K562 (cell line): ENCODE results near the gene KAZN. TPM values are rescaled to one million over a fixed set of nuclear protein-coding genes. Genes with fewer than 3 reads are reported as not detected.

ENCODE experiments used
- ARID1B ChIP-seq: fragments of 450-650 bp; IDR thresholded peaks from 2 replicates; pipeline ENCODE4 v1.6.1; 2016; ENCODE audit warnings: antibody characterized with exemption, mild to moderate bottlenecking, inconsistent platforms
- ATF1 ChIP-seq, 2 experiments: fragments of 450-650 bp in 1 of 2; IDR thresholded peaks; 2 replicates each; pipeline ENCODE4 v1.6.1; 2016; ENCODE audit warnings: missing compliant biosample characterization in 1 of 2, missing genetic modification characterization in 1 of 2
- CTBP1 ChIP-seq: fragments of 450-650 bp; IDR thresholded peaks from 2 replicates; pipeline ENCODE4 v1.6.1; 2016; ENCODE audit warnings: borderline replicate concordance
- CXXC5 ChIP-seq: fragments of 250-450 bp; sonication (Bioruptor Pico); IDR thresholded peaks from 2 replicates; pipeline ENCODE4 v1.8.0; 2022; ENCODE audit warnings: inconsistent platforms, mild to moderate bottlenecking, moderate library complexity
- HNRNPH1 ChIP-seq: fragments of 200-400 bp; formaldehyde crosslinking; optimal IDR thresholded peaks from 2 replicates; pipeline ENCODE3; 2017; ENCODE audit warnings: low read depth, mild to moderate bottlenecking, low read length, moderate library complexity
- LEF1 ChIP-seq: fragments of 450-650 bp; IDR thresholded peaks from 2 replicates; pipeline ENCODE4 v1.6.1; 2016; ENCODE audit warnings: mild to moderate bottlenecking
- MCM7 ChIP-seq, 2 experiments: fragments of 450-650 bp; IDR thresholded peaks; 2 replicates each; pipeline ENCODE4 v1.6.1; 2016 to 2018
- MIER1 ChIP-seq: fragments of 450-650 bp; IDR thresholded peaks from 2 replicates; pipeline ENCODE4 v1.6.1; 2016; ENCODE audit warnings: antibody characterized with exemption, mild to moderate bottlenecking, low read depth
- RCOR1 ChIP-seq, 2 experiments: IDR thresholded peaks; 2 replicates each; pipeline ENCODE4 v1.6.1; 2012; ENCODE audit warnings: low read depth in 2 of 2, low read length in 2 of 2, borderline replicate concordance in 1 of 2, improper control_type of control experiment in 1 of 2
- TRIM24 ChIP-seq, 2 experiments: fragments of 450-650 bp; IDR thresholded peaks; 2 replicates each; pipeline ENCODE4 v1.6.1; 2016
- ZNF239 ChIP-seq: fragments of 250-450 bp; sonication (Bioruptor Pico); IDR thresholded peaks from 2 replicates; pipeline ENCODE4 v1.4.0; 2020; ENCODE audit warnings: mild to moderate bottlenecking
- ZNF699 ChIP-seq: fragments of 250-450 bp; sonication (Bioruptor Pico); IDR thresholded peaks from 2 replicates; pipeline ENCODE4 v1.8.0; 2021; ENCODE audit warnings: mild to moderate bottlenecking, moderate library complexity; ENCODE audit not compliant: insufficient replicate concordance
- ZNF75A ChIP-seq: fragments of 450-650 bp; formaldehyde crosslinking; IDR thresholded peaks from 2 replicates; pipeline ENCODE4 v1.4.0; 2020; ENCODE audit warnings: mild to moderate bottlenecking
- polyA plus RNA-seq, 8 experiments: library from polyadenylated mRNA; depleted of rRNA in 4 of 8; stranded (reverse) in 5 of 8; unstranded in 3 of 8; fragments of >200 nt; fragmentation: Nextera tagmentation in 2 of 8; fragmentation: Illumina TruSeq in 1 of 8; extraction: Ambion mirVana in 2 of 8; extraction: Trizol in 1 of 8; gene quantifications; 2 replicates each; pipeline versions ENCODE4 v1.2.1 to v1.2.3, GENCODE V29; 2011 to 2014; ENCODE audit warnings: inconsistent platforms in 1 of 8, missing spikeins in 1 of 8
- total RNA-seq, 7 experiments: library from RNA; depleted of rRNA in 6 of 7; stranded (reverse); fragments of >200 nt in 6 of 7; fragmentation: Illumina TruSeq in 2 of 7; extraction: Trizol in 2 of 7; gene quantifications; 2 replicates each; pipeline versions ENCODE4 v1.2.1 to v1.2.3, GENCODE V29; 2011 to 2021; ENCODE audit warnings: low replicate concordance in 1 of 7
- TF ChIP-seq, protein P1 (sequence below), 2 experiments: IDR thresholded peaks in 1 of 2; conservative IDR thresholded peaks in 1 of 2; 2 replicates each; pipeline ENCODE4 v1.6.1; 2016; ENCODE audit warnings: low read depth in 2 of 2, mild to moderate bottlenecking in 1 of 2, missing compliant biosample characterization in 1 of 2, missing genetic modification characterization in 1 of 2, moderate library complexity in 1 of 2
- TF ChIP-seq, protein P2 (sequence below): sonication (generic); formaldehyde crosslinking; IDR thresholded peaks from 2 replicates; pipeline ENCODE4 v1.4.0; 2020; ENCODE audit warnings: mild to moderate bottlenecking, missing genetic modification reagents
- TF ChIP-seq, protein P3 (sequence below): fragments of 250-450 bp; sonication (Bioruptor Pico); IDR thresholded peaks from 2 replicates; pipeline ENCODE4 v1.4.0; 2020; ENCODE audit warnings: borderline replicate concordance
- TF ChIP-seq, protein P4 (sequence below): fragments of 450-650 bp; formaldehyde crosslinking; IDR thresholded peaks from 2 replicates; pipeline ENCODE4 v1.4.0; 2020; ENCODE audit warnings: mild to moderate bottlenecking, moderate library complexity

Gene KAZN
- total and polyA plus RNA-seq, 9 of the 15 experiments (the other 6 are each of a cell fraction or from before 2014, with no cell fraction given) = 2.1 to 21.6 (median 5.4) TPM

DNA sequence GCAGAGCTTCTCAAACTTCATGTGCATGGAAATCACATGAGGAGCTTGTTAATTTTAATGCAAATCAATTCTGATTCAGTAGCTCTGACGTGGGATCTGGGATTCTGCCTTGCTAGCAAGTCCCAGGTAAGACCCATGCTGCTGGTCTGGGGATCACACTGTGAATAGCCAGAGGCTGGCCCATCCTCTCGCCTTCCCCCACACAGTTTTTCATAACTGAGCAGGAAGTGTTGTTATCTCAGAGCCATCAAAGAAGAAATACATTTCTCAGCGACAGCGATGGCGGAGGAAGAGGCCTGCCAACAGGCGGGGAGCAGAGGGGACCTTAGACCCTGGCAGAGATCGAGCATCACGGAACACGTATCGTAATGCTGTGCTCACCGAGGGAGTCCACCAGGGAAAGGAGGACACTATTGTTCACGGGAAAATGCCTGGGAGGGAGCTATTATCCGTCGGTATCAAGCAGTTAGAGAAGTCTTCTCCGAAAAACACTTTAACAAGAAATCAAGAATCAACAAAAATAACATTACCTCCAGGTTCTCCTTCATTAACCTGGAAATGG lies 286.2 kb downstream of the KAZN start (continued):
- 0 out of 2 replicates have a peak, but pooled peaks have one; percentile 19 for TF ChIP-seq CXXC5 (CRISPR knock-in tag)
- peak; percentile 26; the same call in 1 of the 2 replicates for TF ChIP-seq ARID1B
- TF ChIP-seq TRIM24 (IDR thresholded peaks at IDR 0.05) = peak in 1 of 2 experiments; percentile 22; a peak in 1 of 4 replicates
- no peak for TF ChIP-seq HNRNPH1
- TF ChIP-seq, protein P1, sequence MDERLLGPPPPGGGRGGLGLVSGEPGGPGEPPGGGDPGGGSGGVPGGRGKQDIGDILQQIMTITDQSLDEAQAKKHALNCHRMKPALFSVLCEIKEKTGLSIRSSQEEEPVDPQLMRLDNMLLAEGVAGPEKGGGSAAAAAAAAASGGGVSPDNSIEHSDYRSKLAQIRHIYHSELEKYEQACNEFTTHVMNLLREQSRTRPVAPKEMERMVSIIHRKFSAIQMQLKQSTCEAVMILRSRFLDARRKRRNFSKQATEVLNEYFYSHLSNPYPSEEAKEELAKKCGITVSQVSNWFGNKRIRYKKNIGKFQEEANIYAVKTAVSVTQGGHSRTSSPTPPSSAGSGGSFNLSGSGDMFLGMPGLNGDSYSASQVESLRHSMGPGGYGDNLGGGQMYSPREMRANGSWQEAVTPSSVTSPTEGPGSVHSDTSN (CRISPR knock-in tag; IDR thresholded peaks at IDR 0.05; ENCODE audit: low read depth) = no peak
- TF ChIP-seq, protein P1 (tag; conservative IDR thresholded peaks at IDR 0.05; ENCODE audit: low read depth) = 0 out of 2 replicates have a peak, but pooled peaks have one; percentile 47
- TF ChIP-seq, protein P2, sequence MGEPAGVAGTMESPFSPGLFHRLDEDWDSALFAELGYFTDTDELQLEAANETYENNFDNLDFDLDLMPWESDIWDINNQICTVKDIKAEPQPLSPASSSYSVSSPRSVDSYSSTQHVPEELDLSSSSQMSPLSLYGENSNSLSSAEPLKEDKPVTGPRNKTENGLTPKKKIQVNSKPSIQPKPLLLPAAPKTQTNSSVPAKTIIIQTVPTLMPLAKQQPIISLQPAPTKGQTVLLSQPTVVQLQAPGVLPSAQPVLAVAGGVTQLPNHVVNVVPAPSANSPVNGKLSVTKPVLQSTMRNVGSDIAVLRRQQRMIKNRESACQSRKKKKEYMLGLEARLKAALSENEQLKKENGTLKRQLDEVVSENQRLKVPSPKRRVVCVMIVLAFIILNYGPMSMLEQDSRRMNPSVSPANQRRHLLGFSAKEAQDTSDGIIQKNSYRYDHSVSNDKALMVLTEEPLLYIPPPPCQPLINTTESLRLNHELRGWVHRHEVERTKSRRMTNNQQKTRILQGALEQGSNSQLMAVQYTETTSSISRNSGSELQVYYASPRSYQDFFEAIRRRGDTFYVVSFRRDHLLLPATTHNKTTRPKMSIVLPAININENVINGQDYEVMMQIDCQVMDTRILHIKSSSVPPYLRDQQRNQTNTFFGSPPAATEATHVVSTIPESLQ = no peak
- peak; percentile 27; the same call in 1 of the 2 replicates for TF ChIP-seq CTBP1
- 0 out of 2 replicates have a peak, but pooled peaks have one; percentile 24 for TF ChIP-seq ZNF75A (CRISPR knock-in tag)
- TF ChIP-seq ATF1 (CRISPR knock-in tag; IDR thresholded peaks at IDR 0.05) = no peak
- TF ChIP-seq ATF1 (tag; IDR thresholded peaks at IDR 0.05) = peak; percentile 19; the same call in 1 of the 2 replicates
- 0 out of 2 replicates have a peak, but pooled peaks have one; percentile 14 for TF ChIP-seq LEF1
- TF ChIP-seq, protein P3, sequence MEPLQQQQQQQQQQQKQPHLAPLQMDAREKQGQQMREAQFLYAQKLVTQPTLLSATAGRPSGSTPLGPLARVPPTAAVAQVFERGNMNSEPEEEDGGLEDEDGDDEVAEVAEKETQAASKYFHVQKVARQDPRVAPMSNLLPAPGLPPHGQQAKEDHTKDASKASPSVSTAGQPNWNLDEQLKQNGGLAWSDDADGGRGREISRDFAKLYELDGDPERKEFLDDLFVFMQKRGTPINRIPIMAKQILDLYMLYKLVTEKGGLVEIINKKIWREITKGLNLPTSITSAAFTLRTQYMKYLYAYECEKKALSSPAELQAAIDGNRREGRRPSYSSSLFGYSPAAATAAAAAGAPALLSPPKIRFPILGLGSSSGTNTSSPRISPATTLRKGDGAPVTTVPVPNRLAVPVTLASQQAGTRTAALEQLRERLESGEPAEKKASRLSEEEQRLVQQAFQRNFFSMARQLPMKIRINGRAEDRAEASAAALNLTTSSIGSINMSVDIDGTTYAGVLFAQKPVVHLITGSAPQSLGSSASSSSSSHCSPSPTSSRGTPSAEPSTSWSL (CRISPR knock-in tag) = peak; percentile 74; the same call in 1 of the 2 replicates
- TF ChIP-seq RCOR1 (IDR thresholded peaks at IDR 0.05; ENCODE audit: borderline replicate concordance in 1 of 2, low read depth in 2 of 2, low read length in 2 of 2) = peak in 1 of 2 experiments; percentile 48; a peak in 1 of 4 replicates
- TF ChIP-seq MIER1 = no peak
- TF ChIP-seq ZNF699 (CRISPR knock-in tag) = no peak
- TF ChIP-seq, protein P4, sequence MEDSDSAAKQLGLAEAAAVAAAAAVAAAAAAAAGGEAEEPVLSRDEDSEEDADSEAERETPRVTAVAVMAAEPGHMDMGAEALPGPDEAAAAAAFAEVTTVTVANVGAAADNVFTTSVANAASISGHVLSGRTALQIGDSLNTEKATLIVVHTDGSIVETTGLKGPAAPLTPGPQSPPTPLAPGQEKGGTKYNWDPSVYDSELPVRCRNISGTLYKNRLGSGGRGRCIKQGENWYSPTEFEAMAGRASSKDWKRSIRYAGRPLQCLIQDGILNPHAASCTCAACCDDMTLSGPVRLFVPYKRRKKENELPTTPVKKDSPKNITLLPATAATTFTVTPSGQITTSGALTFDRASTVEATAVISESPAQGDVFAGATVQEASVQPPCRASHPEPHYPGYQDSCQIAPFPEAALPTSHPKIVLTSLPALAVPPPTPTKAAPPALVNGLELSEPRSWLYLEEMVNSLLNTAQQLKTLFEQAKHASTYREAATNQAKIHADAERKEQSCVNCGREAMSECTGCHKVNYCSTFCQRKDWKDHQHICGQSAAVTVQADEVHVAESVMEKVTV = peak; percentile 32; the same call in 1 of the 2 replicates
- TF ChIP-seq ZNF239 (CRISPR knock-in tag) = 0 out of 2 replicates have a peak, but pooled peaks have one; percentile 7
- no peak for TF ChIP-seq MCM7 (IDR thresholded peaks at IDR 0.05)
